ENCODE data around the gene LRRN2. TPM values are rescaled to one million over a fixed set of nuclear protein-coding genes. Genes with fewer than 3 reads are reported as not detected.

The LRRN2 gene
- total RNA-seq, 2 donors from 2014 or later: 0.33 to 1.6 TPM

DNA sequence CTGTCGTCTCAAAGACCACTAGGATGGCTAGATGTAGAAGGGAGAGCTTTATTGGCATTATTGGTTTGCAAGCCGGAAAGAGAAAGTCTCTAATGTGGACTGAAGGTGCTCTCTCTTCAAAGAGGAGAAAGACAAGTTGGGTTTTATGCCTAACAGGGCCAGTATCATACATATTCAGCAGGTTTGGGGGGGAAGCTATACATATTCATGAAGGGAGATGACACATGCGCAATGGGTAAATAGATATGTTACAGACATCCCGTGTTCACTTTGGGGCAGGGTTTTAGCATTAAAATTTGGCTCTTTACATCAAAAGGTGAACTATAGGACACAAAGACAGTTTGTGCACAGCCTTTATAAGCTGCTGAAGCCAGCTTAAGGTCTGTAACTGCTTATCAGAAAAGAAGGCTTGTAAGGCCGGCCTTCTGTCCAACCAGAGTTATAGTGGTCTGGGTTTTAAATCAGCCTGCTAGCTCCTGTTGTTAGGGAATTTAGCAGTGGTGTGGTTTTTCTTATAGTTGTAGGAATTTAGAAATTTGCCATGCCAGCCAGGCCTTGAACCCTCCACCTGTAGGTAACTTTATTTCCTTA lies 46.5 kb upstream of the LRRN2 start:
- no peak overlapping the region for H3K4me3 ChIP-seq
- intact Hi-C loops (cut with DNase I): no loop called here
- no peaks in the 10 kb centered on the region for H3K27me3 ChIP-seq
- TF ChIP-seq, protein P1, sequence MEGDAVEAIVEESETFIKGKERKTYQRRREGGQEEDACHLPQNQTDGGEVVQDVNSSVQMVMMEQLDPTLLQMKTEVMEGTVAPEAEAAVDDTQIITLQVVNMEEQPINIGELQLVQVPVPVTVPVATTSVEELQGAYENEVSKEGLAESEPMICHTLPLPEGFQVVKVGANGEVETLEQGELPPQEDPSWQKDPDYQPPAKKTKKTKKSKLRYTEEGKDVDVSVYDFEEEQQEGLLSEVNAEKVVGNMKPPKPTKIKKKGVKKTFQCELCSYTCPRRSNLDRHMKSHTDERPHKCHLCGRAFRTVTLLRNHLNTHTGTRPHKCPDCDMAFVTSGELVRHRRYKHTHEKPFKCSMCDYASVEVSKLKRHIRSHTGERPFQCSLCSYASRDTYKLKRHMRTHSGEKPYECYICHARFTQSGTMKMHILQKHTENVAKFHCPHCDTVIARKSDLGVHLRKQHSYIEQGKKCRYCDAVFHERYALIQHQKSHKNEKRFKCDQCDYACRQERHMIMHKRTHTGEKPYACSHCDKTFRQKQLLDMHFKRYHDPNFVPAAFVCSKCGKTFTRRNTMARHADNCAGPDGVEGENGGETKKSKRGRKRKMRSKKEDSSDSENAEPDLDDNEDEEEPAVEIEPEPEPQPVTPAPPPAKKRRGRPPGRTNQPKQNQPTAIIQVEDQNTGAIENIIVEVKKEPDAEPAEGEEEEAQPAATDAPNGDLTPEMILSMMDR (IDR thresholded peaks at IDR 0.05): no peak
- TF ChIP-seq POLR2A (IDR thresholded peaks at IDR 0.05): no peak
- ATAC-seq (no peak), DNase-seq (no peak)
- H3K9me3 ChIP-seq: no peaks in the 10 kb centered on the region
- no peaks in the 10 kb centered on the region for H3K36me3 ChIP-seq (replicated peaks in 1 of 2; ENCODE audit: insufficient read depth in 1 of 2, low read depth in 2 of 2)
- H3K27ac ChIP-seq: no peak overlapping the region
- whole genome bisulfite sequencing, 2 donors: 79 to 82% methylated on average over 5 of the region's 5 CpGs
- H3K4me1 ChIP-seq: peaks cover 4% of the 10 kb centered on the region

DNA sequence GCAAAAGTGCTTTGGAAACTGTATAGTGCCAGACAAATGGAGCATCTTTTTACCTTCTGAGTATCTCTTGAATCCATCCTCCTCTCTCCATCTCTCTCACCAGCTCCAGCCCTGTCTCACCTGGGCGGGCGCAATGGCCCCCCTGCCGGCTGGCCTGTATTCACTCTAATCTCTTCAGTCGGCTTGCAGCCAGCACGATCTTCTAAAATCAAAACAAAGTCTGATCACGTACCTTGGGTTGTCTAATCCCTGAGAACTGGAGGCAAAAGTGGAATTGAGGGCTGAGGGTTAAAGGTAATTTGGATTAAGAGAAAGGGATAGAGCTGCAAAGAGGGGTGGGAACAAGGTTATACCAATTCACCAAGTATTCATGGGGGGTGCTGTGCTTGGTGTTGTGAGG lies 46.0 kb upstream of the LRRN2 start:
- peaks cover 9% of the 10 kb centered on the region for H3K4me1 ChIP-seq
- no peaks in the 10 kb centered on the region for H3K9me3 ChIP-seq
- DNase-seq (no peak), ATAC-seq (no peak)
- TF ChIP-seq POLR2A (IDR thresholded peaks at IDR 0.05): no peak
- TF ChIP-seq, protein P1 (IDR thresholded peaks at IDR 0.05): no peak
- H3K27ac ChIP-seq: no peak overlapping the region
- H3K27me3 ChIP-seq: no peaks in the 10 kb centered on the region
- 57 to 58% methylated on average over 6 of the region's 6 CpGs for WGBS, 2 donors
- no peaks in the 10 kb centered on the region for H3K36me3 ChIP-seq (replicated peaks in 1 of 2; ENCODE audit: insufficient read depth in 1 of 2, low read depth in 2 of 2)
- intact Hi-C loops (cut with DNase I): no loop called here
- no peak overlapping the region for H3K4me3 ChIP-seq

DNA sequence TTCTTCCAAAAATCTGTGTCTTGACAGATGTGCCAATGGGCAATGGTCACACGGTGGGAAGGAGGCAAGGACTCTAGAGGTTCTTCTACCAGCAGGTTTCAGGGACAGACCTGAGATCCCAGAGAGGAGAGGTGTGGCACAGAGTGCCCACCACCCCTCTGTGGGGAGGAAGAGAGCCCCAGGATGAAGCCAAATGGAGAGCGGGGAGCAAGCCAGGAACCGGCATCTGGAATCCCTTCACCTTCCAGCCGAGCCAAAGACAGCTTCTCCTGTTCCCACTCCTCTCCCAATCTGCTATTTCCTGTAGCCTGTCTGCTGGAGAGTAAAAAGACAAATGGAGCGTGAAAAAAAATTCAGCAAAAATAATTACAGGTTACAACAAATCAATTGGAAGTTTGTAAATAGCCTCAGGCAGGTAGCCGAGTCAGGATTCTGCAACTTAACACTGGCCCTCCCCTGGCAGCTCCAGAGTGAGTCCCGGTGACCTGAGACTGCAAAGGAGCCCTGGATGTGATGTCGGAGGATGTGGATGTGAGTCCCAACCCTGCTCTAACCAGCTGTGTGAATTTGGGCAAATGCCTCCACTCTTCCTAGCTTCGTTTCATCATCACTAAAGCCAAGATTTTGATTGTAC lies 45.4 kb upstream of the LRRN2 start:
- Histone ChIP-seq H3K4me3 (no peak overlapping the region), H3K27me3 (no peaks in the 10 kb centered on the region), H3K9me3 (no peaks in the 10 kb centered on the region), H3K4me1 (peaks cover 15% of the 10 kb centered on the region), H3K27ac (no peak overlapping the region), H3K36me3 (replicated peaks in 1 of 2; ENCODE audit: insufficient read depth in 1 of 2, low read depth in 2 of 2) (no peaks in the 10 kb centered on the region)
- intact Hi-C loops (cut with DNase I): no loop called here
- ATAC-seq (no peak), DNase-seq (no peak)
- 44 to 50% methylated on average over 9 of the region's 9 CpGs for WGBS, 2 donors
- TF ChIP-seq, protein P1 (IDR thresholded peaks at IDR 0.05): no peak
- TF ChIP-seq POLR2A (IDR thresholded peaks at IDR 0.05): no peak

DNA sequence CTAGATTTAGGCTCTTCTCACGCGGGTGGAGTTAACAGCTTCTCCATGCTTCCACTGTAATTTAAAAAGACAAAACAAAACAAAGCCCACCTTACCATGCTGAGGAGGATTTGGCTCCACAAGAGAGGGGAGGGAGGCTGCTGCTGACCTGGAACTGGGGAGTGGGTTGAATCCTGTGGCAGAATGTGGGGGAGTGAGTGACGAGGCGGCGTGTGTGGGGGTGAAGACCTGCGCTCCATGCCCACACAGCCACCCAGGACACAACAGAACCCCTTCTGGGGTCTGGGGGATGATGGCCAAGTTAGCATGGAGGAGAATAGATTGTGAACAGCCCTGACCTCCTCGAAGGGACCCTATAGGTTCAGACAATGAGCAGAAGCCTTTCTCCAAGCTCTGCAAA lies 44.0 kb upstream of the LRRN2 start:
- ATAC-seq (no peak), DNase-seq (no peak)
- no peaks in the 10 kb centered on the region for H3K27me3 ChIP-seq
- H3K4me1 ChIP-seq: peaks cover 19% of the 10 kb centered on the region
- no peaks in the 10 kb centered on the region for H3K9me3 ChIP-seq
- intact Hi-C loops (cut with DNase I): no loop called here
- no peak for TF ChIP-seq POLR2A (IDR thresholded peaks at IDR 0.05)
- TF ChIP-seq, protein P1 (IDR thresholded peaks at IDR 0.05): no peak
- no peak overlapping the region for H3K27ac ChIP-seq
- no peaks in the 10 kb centered on the region for H3K36me3 ChIP-seq (replicated peaks in 1 of 2; ENCODE audit: insufficient read depth in 1 of 2, low read depth in 2 of 2)
- no peak overlapping the region for H3K4me3 ChIP-seq
- WGBS, 2 donors: 81 to 86% methylated on average over 7 of the region's 7 CpGs

DNA sequence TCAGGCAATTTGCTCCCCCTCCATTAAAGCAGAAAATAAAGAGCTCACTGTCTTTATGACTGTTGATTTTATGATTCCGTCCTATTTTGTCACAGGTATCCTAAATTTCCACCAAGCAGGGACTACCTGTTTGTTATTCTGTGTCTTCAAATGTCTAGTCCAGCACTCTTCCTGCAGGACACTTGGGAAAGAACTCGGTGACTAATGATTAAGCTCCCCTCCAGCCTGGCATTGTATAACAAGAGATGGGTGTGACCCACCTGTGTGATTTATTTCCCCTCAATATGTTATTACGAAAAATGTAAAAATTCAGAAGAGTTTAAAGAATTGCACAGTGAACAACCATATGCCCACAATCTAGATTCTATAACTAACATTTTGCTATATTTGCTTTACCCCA lies 42.9 kb upstream of the LRRN2 start:
- TF ChIP-seq, protein P1 (IDR thresholded peaks at IDR 0.05): no peak
- TF ChIP-seq POLR2A (IDR thresholded peaks at IDR 0.05): no peak
- no peak for ATAC-seq
- no peaks in the 10 kb centered on the region for H3K27me3 ChIP-seq
- peaks cover 19% of the 10 kb centered on the region for H3K4me1 ChIP-seq
- H3K36me3 ChIP-seq (replicated peaks in 1 of 2; ENCODE audit: insufficient read depth in 1 of 2, low read depth in 2 of 2): no peaks in the 10 kb centered on the region
- no peaks in the 10 kb centered on the region for H3K9me3 ChIP-seq
- WGBS, 2 donors: 51 to 67% methylated on average over 3 of the region's 3 CpGs
- intact Hi-C loops (cut with DNase I): no loop called here
- no peak overlapping the region for H3K27ac ChIP-seq
- no peak overlapping the region for H3K4me3 ChIP-seq
- no peak for DNase-seq

Measured in body of pancreas (tissue), 4 donors.